ENCODE results near the gene ADAMTS10. TPM values are rescaled to one million over a fixed set of nuclear protein-coding genes. Genes with fewer than 3 reads are reported as not detected.
A peak's percentile ranks its signal among the peaks of the same experiment; 100 is the strongest.

ADAMTS10 gene
- total and polyA plus RNA-seq, 11 donors, result 4.3 to 14.7 (median 7.4) TPM

- no peak for DNase-seq
- H3K27me3 ChIP-seq, result peaks cover 0 to 13% (median 0%) of the 10 kb centered on the region in 9 donors
- WGBS, 4 donors, result 65 to 92% (median 90%) methylated on average over 2 of the region's 2 CpGs
- ATAC-seq, result no peak
- no peak overlapping the region for H3K4me3 ChIP-seq
- intact Hi-C loops (cut with DNase I), result loop anchor here in 3 of 10 donors (5.0 to 10.0 kb wide), 2 partner anchors 57 to 59 kb away; no protein-coding TSS in a partner anchor
- H3K9me3 ChIP-seq, result peaks cover 0 to 14% (median 0%) of the 10 kb centered on the region in 12 donors
- no peak overlapping the region for H3K27ac ChIP-seq
- H3K36me3 ChIP-seq, result no peaks in the 10 kb centered on the region
- H3K4me1 ChIP-seq, result peaks cover 0 to 44% (median 0%) of the 10 kb centered on the region in 12 donors
- no peak for TF ChIP-seq CTCF (IDR thresholded peaks at IDR 0.05)
- TF ChIP-seq POLR2A (IDR thresholded peaks at IDR 0.05), result no peak
These were observed 30.8 kb upstream of the ADAMTS10 start for GRCh38 chr19:8641221-8641907.

GRCh38 chr19:8640402-8641004 lies 30.0 kb upstream of the ADAMTS10 start:
- Histone ChIP-seq H3K27me3 (peaks cover 0 to 5% (median 0%) of the 10 kb centered on the region in 9 donors), H3K4me1 (peaks cover 0 to 35% (median 0%) of the 10 kb centered on the region in 12 donors), H3K36me3 (no peaks in the 10 kb centered on the region), H3K9me3 (peaks cover 0 to 14% (median 0%) of the 10 kb centered on the region in 12 donors), H3K27ac (peak overlapping the region in 2 of 12 donors; percentile 5 to 79), H3K4me3 (no peak overlapping the region)
- no peak for TF ChIP-seq POLR2A (IDR thresholded peaks at IDR 0.05)
- no peak for TF ChIP-seq CTCF (IDR thresholded peaks at IDR 0.05)
- WGBS, 4 donors, result 62 to 71% (median 68%) methylated on average over 12 of the region's 12 CpGs
- intact Hi-C loops (cut with DNase I), result loop anchor here in 3 of 10 donors (5.0 to 10.0 kb wide), 2 partner anchors 56 to 58 kb away; no protein-coding TSS in a partner anchor
- ATAC-seq (peak; percentile 66 to 84 (median 69)), DNase-seq (peak; percentile 28 to 71 (median 55))

- no peaks in the 10 kb centered on the region for H3K36me3 ChIP-seq
These were observed 29.4 kb upstream of the ADAMTS10 start for GRCh38 chr19:8639821-8640401.

More at GRCh38 chr19:8639821-8640401, 29.4 kb upstream of the ADAMTS10 start:
- peak in 1 of 4 donors; percentile 27 for ATAC-seq
- Histone ChIP-seq H3K4me3 (no peak overlapping the region), H3K27me3 (peaks cover 0 to 4% (median 0%) of the 10 kb centered on the region in 9 donors), H3K27ac (peak overlapping the region in 2 of 12 donors; percentile 22 to 79), H3K9me3 (peaks cover 0 to 14% (median 0%) of the 10 kb centered on the region in 12 donors), H3K4me1 (peaks cover 0 to 33% (median 0%) of the 10 kb centered on the region in 12 donors)
- intact Hi-C loops (cut with DNase I), result loop anchor here in 3 of 10 donors (5.0 to 10.0 kb wide), 2 partner anchors 55 to 58 kb away; no protein-coding TSS in a partner anchor
- 18 to 36% (median 20%) methylated on average over 6 to 8 of the region's 8 CpGs for WGBS, 4 donors
- TF ChIP-seq POLR2A (IDR thresholded peaks at IDR 0.05) (no peak), CTCF (IDR thresholded peaks at IDR 0.05) (no peak)
- DNase-seq, result no peak

Data from heart left ventricle (tissue), 16 donors.